ENCODE data around the gene CFAP45. TPM values are rescaled to one million over a fixed set of nuclear protein-coding genes. Genes with fewer than 3 reads are reported as not detected.
A peak's percentile ranks its signal among the peaks of the same experiment; 100 is the strongest.

The CFAP45 gene
- total and polyA plus RNA-seq, 9 of the 15 experiments (the other 6 are each of a cell fraction or from before 2014, with no cell fraction given): 0.65 to 2.4 (median 1.5) TPM

GRCh38 chr1:159924791-159925718 lies 25.1 kb upstream of the CFAP45 start, which contains the start of gene TAGLN2 (continued):
- TF ChIP-seq MGA (IDR thresholded peaks at IDR 0.05): peak; percentile 94
- no peak for TF ChIP-seq ZSCAN32 (CRISPR knock-in tag; IDR thresholded peaks at IDR 0.05)
- no peak for TF ChIP-seq ZNF512 (tag; IDR thresholded peaks at IDR 0.05)
- TF ChIP-seq ZNF699 (CRISPR knock-in tag; IDR thresholded peaks at IDR 0.05; ENCODE audit: insufficient replicate concordance): no peak
- TF ChIP-seq ZNF12 (CRISPR knock-in tag; IDR thresholded peaks at IDR 0.05): peak; percentile 66
- TF ChIP-seq POLR2A (conservative IDR thresholded peaks at IDR 0.05): peak; percentile 98
- no peak for TF ChIP-seq BRF1 (IDR thresholded peaks at IDR 0.05; ENCODE audit: borderline replicate concordance, extremely low read depth, insufficient read length)
- no peak for TF ChIP-seq ZNF583 (CRISPR knock-in tag; IDR thresholded peaks at IDR 0.05)
- peak; percentile 85 for TF ChIP-seq NEUROD1 (IDR thresholded peaks at IDR 0.05; ENCODE audit: borderline replicate concordance, low read depth, low read length, partially characterized antibody)
- TF ChIP-seq SUPT5H (IDR thresholded peaks at IDR 0.05): peak; percentile 97
- no peak for TF ChIP-seq MXD1 (CRISPR knock-in tag; IDR thresholded peaks at IDR 0.05; ENCODE audit: borderline replicate concordance, poor library complexity, severe bottlenecking)
- no peak for TF ChIP-seq PTBP1 (IDR thresholded peaks at IDR 0.05; ENCODE audit: low read depth, low read length)

Data from K562 (cell line).